Liver (tissue), 9 donors: ENCODE results near the gene AHI1. TPM values are rescaled to one million over a fixed set of nuclear protein-coding genes. Genes with fewer than 3 reads are reported as not detected.

Source experiments
- DNase-seq: peaks from one replicate; pipeline ENCODE4 v3.0.0-alpha.2; 2017; ENCODE audit warnings: low spot score
- H3K27ac ChIP-seq, 2 donors: one replicate each; pipeline ENCODE4 v1.7.0; 2013; ENCODE audit warnings: inconsistent platforms in 2 of 2, low read length in 2 of 2, control low read depth in 1 of 2, low read depth in 1 of 2, mild to moderate bottlenecking in 1 of 2
- H3K27me3 ChIP-seq, 4 donors: one replicate each; pipeline versions ENCODE4 v1.6.1 to v1.7.0; 2013; ENCODE audit warnings: low read length in 3 of 4, inconsistent platforms in 1 of 4, mild to moderate bottlenecking in 1 of 4, moderate library complexity in 1 of 4; ENCODE audit not compliant: control insufficient read depth in 4 of 4, insufficient read depth in 4 of 4
- H3K36me3 ChIP-seq, 4 donors: one replicate each; pipeline versions ENCODE4 v1.6.1 to v1.7.0; 2013; ENCODE audit warnings: low read length in 3 of 4, mild to moderate bottlenecking in 3 of 4, low read depth in 1 of 4, moderate library complexity in 1 of 4; ENCODE audit not compliant: control insufficient read depth in 4 of 4, insufficient read depth in 3 of 4
- H3K4me1 ChIP-seq, 4 donors: one replicate each; pipeline versions ENCODE4 v1.6.1 to v1.7.0; 2013; ENCODE audit warnings: low read length in 3 of 4, mild to moderate bottlenecking in 3 of 4, moderate library complexity in 1 of 4; ENCODE audit not compliant: control insufficient read depth in 4 of 4, insufficient read depth in 4 of 4
- H3K4me3 ChIP-seq, 3 donors: one replicate each; pipeline versions ENCODE4 v1.6.1 to v1.7.0; 2013; ENCODE audit warnings: low read length in 3 of 3, control low read depth in 1 of 3, low read depth in 1 of 3, mild to moderate bottlenecking in 1 of 3
- H3K9ac ChIP-seq, 2 donors: one replicate each; pipeline ENCODE4 v1.7.0; 2013; ENCODE audit warnings: low read length in 2 of 2, mild to moderate bottlenecking in 2 of 2, moderate library complexity in 2 of 2, control low read depth in 1 of 2, low read depth in 1 of 2
- H3K9me3 ChIP-seq, 4 donors: one replicate each; pipeline versions ENCODE4 v1.6.1 to v1.7.0; 2013; ENCODE audit warnings: low read length in 3 of 4; ENCODE audit not compliant: control insufficient read depth in 4 of 4
- EGR1 ChIP-seq, 2 donors: IDR thresholded peaks; 2 replicates each; pipeline ENCODE4 v1.6.1; 2016 to 2018; ENCODE audit warnings: antibody characterized with exemption in 2 of 2, low read depth in 2 of 2
- GABPA ChIP-seq, 2 donors: IDR thresholded peaks in 1 of 2; conservative IDR thresholded peaks in 1 of 2; 2 replicates each; pipeline ENCODE4 v1.6.1; 2016; ENCODE audit warnings: antibody characterized with exemption in 2 of 2, mild to moderate bottlenecking in 1 of 2, moderate library complexity in 1 of 2
- HNF4A ChIP-seq, 2 donors: conservative IDR thresholded peaks; 2 replicates each; pipeline ENCODE4 v1.6.1; 2016; ENCODE audit warnings: antibody characterized with exemption in 2 of 2, mild to moderate bottlenecking in 2 of 2
- HNF4G ChIP-seq: IDR thresholded peaks from 2 replicates; pipeline ENCODE4 v1.6.1; 2016; ENCODE audit warnings: antibody characterized with exemption
- NR2F2 ChIP-seq: IDR thresholded peaks from 2 replicates; pipeline ENCODE4 v1.6.1; 2016; ENCODE audit warnings: antibody characterized with exemption
- RAD21 ChIP-seq, 2 donors: IDR thresholded peaks; 2 replicates each; pipeline ENCODE4 v1.6.1; 2016; ENCODE audit warnings: antibody characterized with exemption in 2 of 2, mild to moderate bottlenecking in 2 of 2
- RXRA ChIP-seq, 2 donors: IDR thresholded peaks; 2 replicates each; pipeline ENCODE4 v1.6.1; 2017 to 2018; ENCODE audit warnings: antibody characterized with exemption in 2 of 2, mild to moderate bottlenecking in 1 of 2
- SP1 ChIP-seq: IDR thresholded peaks from 2 replicates; pipeline ENCODE4 v1.6.1; 2018; ENCODE audit warnings: antibody characterized with exemption, mild to moderate bottlenecking
- TAF1 ChIP-seq: conservative IDR thresholded peaks from 2 replicates; pipeline ENCODE4 v1.6.1; 2016; ENCODE audit warnings: antibody characterized with exemption, mild to moderate bottlenecking
- YY1 ChIP-seq: IDR thresholded peaks from 2 replicates; pipeline ENCODE4 v1.6.1; 2016; ENCODE audit warnings: antibody characterized with exemption, mild to moderate bottlenecking
- WGBS: extraction: QIAGEN DNeasy Blood & Tissue Kit; methylation state at CpG from one replicate; pipeline ENCODE4 v1.1.7; 2013; 5-methylcytosine and 5-hydroxymethylcytosine counted together
- polyA plus RNA-seq, 2 donors: library from polyadenylated mRNA; stranded (reverse) in 1 of 2; unstranded in 1 of 2; fragments of 200-250 nt in 1 of 2; fragments of >200 nt in 1 of 2; fragmentation: Nextera tagmentation in 1 of 2; extraction: Ambion mirVana in 1 of 2; gene quantifications; one replicate each; pipeline versions ENCODE4 v1.2.1 to v1.2.3, GENCODE V29; 2013 to 2015
- total RNA-seq, 2 donors: library from RNA; depleted of rRNA; stranded (reverse); fragments of >200 nt; gene quantifications; one replicate each; pipeline ENCODE4 v1.2.3, GENCODE V29; 2014
- TF ChIP-seq, protein P1 (sequence below): fragments of 150-350 bp; IDR thresholded peaks from 2 replicates; pipeline ENCODE4 v1.5.1; 2017; ENCODE audit warnings: improper control_type of control experiment, low read depth, low read length; ENCODE audit not compliant: missing input control
- TF ChIP-seq, protein P2 (sequence below): IDR thresholded peaks from 2 replicates; pipeline ENCODE4 v1.6.1; 2016; ENCODE audit warnings: antibody characterized with exemption
- TF ChIP-seq, protein P3 (sequence below): IDR thresholded peaks from 2 replicates; pipeline ENCODE4 v1.6.1; 2016; ENCODE audit warnings: antibody characterized with exemption
- TF ChIP-seq, protein P4 (sequence below): IDR thresholded peaks from 2 replicates; pipeline ENCODE4 v1.6.1; 2016; ENCODE audit warnings: antibody characterized with exemption
- TF ChIP-seq, protein P5 (sequence below): IDR thresholded peaks from 2 replicates; pipeline ENCODE4 v1.6.1; 2016; ENCODE audit warnings: antibody characterized with exemption, mild to moderate bottlenecking
- donor health status: healthy.
- donor health status: healthy.
- donor health status: healthy.
- donor health status: healthy.
- donor health status: healthy.

Gene AHI1
- total and polyA plus RNA-seq, 4 donors, result 2.0 to 14.4 (median 9.0) TPM

DNA sequence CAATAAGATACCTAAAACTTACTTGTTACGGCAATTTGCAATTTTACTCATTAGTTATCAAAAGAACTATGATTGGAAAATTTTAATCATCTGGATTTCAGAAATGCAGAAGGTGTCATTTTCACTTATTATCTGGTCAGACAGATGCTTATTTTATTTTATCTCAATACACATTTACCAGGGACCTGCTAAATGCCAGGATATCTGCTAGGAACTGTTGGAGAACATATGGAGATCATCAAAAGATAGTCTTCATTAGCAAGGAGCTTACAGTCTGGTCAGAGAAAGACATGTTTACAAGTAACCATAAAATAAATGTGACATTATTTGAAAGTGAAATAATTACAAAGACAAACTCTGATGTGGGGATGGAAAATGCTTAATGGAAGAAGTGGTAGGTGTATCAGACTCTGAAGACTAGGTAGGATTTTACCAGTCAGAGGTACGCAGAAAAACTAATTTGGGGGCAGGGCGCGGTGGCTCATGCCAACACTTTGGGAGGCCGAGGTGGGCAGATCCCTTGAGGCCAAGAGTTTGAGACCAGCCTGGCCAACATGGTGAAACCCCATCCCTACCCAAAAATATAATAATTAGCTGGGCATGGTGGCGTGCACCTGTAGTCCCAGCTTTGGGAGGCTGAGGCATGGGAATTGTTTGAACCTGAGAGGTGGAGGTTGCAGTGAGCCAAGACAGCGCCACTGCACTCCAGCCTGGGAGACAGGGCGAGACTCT lies 178.6 kb downstream of the AHI1 start (continued):
- TF ChIP-seq, protein P1, sequence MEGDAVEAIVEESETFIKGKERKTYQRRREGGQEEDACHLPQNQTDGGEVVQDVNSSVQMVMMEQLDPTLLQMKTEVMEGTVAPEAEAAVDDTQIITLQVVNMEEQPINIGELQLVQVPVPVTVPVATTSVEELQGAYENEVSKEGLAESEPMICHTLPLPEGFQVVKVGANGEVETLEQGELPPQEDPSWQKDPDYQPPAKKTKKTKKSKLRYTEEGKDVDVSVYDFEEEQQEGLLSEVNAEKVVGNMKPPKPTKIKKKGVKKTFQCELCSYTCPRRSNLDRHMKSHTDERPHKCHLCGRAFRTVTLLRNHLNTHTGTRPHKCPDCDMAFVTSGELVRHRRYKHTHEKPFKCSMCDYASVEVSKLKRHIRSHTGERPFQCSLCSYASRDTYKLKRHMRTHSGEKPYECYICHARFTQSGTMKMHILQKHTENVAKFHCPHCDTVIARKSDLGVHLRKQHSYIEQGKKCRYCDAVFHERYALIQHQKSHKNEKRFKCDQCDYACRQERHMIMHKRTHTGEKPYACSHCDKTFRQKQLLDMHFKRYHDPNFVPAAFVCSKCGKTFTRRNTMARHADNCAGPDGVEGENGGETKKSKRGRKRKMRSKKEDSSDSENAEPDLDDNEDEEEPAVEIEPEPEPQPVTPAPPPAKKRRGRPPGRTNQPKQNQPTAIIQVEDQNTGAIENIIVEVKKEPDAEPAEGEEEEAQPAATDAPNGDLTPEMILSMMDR, result no peak

DNA sequence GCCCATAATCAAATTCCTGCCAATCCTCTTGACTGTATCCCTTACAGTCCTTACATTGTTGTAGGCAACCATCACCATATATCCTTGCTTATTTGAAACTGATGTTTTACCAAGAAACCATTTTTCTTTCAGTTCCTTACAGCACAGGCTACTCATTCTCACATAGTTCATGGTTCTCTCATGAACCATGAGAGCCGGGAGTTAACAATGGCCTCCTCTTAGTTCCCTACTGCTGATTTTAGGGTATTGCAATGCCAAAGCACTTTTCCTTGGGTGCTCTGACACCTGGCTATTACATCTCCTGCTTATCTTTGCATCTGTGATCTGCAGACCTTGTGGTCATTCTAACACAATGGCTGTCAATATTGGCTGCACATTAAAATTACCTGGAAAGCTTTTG lies 183.0 kb downstream of the AHI1 start:
- Histone ChIP-seq H3K9me3 (no peaks in the 10 kb centered on the region), H3K36me3 (peaks cover 0 to 2% (median 0%) of the 10 kb centered on the region in 4 donors), H3K9ac (no peak overlapping the region), H3K4me3 (no peak overlapping the region), H3K27me3 (no peaks in the 10 kb centered on the region), H3K4me1 (no peaks in the 10 kb centered on the region), H3K27ac (no peak overlapping the region)
- WGBS, result 95% methylated on average over 1 of the region's 1 CpG
- no peak for DNase-seq
- TF ChIP-seq, protein P2, sequence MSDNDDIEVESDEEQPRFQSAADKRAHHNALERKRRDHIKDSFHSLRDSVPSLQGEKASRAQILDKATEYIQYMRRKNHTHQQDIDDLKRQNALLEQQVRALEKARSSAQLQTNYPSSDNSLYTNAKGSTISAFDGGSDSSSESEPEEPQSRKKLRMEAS, result no peak
- TF ChIP-seq, protein P1, result no peak
- no peak for TF ChIP-seq YY1
- TF ChIP-seq HNF4G, result no peak
- no peak for TF ChIP-seq SP1
- TF ChIP-seq, protein P3, sequence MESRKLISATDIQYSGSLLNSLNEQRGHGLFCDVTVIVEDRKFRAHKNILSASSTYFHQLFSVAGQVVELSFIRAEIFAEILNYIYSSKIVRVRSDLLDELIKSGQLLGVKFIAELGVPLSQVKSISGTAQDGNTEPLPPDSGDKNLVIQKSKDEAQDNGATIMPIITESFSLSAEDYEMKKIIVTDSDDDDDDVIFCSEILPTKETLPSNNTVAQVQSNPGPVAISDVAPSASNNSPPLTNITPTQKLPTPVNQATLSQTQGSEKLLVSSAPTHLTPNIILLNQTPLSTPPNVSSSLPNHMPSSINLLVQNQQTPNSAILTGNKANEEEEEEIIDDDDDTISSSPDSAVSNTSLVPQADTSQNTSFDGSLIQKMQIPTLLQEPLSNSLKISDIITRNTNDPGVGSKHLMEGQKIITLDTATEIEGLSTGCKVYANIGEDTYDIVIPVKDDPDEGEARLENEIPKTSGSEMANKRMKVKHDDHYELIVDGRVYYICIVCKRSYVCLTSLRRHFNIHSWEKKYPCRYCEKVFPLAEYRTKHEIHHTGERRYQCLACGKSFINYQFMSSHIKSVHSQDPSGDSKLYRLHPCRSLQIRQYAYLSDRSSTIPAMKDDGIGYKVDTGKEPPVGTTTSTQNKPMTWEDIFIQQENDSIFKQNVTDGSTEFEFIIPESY, result no peak
- no peak for TF ChIP-seq HNF4A (conservative IDR thresholded peaks at IDR 0.05)
- TF ChIP-seq NR2F2, result no peak
- TF ChIP-seq RXRA (IDR thresholded peaks at IDR 0.05), result no peak
- TF ChIP-seq GABPA (IDR thresholded peaks at IDR 0.05 in 1 of 2, conservative IDR thresholded peaks at IDR 0.05 in 1 of 2), result no peak

DNA sequence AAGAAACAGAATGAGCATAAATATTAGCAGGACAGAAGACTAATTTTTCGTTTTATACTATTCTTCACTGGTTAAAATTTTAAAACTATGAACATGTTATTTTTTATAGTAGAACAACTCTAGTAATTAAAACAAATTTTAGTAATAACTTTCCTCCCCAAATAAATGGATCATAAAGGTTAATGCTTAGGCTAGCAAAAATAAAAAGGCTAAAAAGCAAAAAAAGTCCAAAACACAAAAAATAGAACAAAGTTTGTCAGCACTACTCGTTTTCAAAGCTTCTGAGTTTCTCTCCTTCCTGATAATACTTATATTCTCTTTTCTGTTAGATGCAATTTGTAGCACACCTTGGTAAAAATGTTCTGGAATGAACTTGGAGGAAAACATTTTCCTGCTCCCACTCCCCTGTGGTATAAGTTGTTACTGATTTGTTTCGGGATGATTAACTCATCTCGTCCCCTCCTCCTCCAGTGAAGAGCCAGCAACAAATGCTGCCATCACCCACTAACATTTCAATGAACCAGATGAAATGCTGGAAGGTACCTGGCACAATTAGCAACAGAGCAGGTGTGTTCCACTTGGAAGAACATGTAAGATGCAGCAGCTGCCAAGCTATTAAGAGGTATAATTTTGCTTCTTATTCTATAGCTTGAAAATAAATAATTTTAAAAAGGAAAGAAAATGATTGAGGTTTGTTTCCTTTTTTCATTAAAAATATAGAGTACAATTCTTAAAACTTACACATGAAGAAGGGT lies 185.9 kb downstream of the AHI1 start:
- no peak for DNase-seq
- TF ChIP-seq TAF1, result no peak
- TF ChIP-seq GABPA (IDR thresholded peaks at IDR 0.05 in 1 of 2, conservative IDR thresholded peaks at IDR 0.05 in 1 of 2), result no peak
- TF ChIP-seq, protein P2, result no peak
- no peak for TF ChIP-seq YY1
- TF ChIP-seq RAD21 (IDR thresholded peaks at IDR 0.05), result no peak
- TF ChIP-seq, protein P4, sequence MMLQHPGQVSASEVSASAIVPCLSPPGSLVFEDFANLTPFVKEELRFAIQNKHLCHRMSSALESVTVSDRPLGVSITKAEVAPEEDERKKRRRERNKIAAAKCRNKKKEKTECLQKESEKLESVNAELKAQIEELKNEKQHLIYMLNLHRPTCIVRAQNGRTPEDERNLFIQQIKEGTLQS, result no peak
- TF ChIP-seq, protein P5, sequence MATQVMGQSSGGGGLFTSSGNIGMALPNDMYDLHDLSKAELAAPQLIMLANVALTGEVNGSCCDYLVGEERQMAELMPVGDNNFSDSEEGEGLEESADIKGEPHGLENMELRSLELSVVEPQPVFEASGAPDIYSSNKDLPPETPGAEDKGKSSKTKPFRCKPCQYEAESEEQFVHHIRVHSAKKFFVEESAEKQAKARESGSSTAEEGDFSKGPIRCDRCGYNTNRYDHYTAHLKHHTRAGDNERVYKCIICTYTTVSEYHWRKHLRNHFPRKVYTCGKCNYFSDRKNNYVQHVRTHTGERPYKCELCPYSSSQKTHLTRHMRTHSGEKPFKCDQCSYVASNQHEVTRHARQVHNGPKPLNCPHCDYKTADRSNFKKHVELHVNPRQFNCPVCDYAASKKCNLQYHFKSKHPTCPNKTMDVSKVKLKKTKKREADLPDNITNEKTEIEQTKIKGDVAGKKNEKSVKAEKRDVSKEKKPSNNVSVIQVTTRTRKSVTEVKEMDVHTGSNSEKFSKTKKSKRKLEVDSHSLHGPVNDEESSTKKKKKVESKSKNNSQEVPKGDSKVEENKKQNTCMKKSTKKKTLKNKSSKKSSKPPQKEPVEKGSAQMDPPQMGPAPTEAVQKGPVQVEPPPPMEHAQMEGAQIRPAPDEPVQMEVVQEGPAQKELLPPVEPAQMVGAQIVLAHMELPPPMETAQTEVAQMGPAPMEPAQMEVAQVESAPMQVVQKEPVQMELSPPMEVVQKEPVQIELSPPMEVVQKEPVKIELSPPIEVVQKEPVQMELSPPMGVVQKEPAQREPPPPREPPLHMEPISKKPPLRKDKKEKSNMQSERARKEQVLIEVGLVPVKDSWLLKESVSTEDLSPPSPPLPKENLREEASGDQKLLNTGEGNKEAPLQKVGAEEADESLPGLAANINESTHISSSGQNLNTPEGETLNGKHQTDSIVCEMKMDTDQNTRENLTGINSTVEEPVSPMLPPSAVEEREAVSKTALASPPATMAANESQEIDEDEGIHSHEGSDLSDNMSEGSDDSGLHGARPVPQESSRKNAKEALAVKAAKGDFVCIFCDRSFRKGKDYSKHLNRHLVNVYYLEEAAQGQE, result no peak
- TF ChIP-seq NR2F2, result no peak
- no peak for TF ChIP-seq SP1
- TF ChIP-seq EGR1 (IDR thresholded peaks at IDR 0.05; ENCODE audit: low read depth in 2 of 2), result no peak
- Histone ChIP-seq H3K4me1 (no peaks in the 10 kb centered on the region), H3K36me3 (peaks cover 0 to 2% (median 0%) of the 10 kb centered on the region in 4 donors), H3K4me3 (no peak overlapping the region), H3K27ac (no peak overlapping the region), H3K27me3 (no peaks in the 10 kb centered on the region), H3K9me3 (no peaks in the 10 kb centered on the region), H3K9ac (no peak overlapping the region)
- 88% methylated on average over 4 of the region's 4 CpGs for WGBS
